ENCODE results near the gene CASK.

The CASK gene

DNA sequence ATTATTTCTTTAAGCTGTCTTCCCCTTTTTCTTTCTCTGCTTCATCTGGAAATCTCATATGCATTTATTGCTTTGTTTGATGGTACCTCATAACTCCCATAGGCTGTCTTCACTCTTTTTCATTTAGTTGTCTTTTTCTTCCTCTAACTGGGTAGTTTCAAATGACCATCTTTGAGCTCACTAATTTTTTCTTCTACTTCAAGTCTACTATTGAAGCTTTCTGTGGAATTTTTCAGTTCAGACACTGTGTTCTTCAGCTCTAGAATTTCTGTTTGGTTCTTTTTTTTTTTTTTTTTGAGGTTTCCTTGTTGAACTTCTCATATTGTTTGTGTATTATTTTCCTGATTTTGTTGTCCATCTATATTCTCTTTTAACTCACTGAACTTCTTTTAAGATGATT lies 23.0 kb downstream of the CASK start:
- no peak for DNase-seq (ENCODE audit: low read depth)
- in situ Hi-C loops (cut with HindIII; ENCODE audit: low sequenced_read_pairs): no loop called here
- TF ChIP-seq, protein P1, sequence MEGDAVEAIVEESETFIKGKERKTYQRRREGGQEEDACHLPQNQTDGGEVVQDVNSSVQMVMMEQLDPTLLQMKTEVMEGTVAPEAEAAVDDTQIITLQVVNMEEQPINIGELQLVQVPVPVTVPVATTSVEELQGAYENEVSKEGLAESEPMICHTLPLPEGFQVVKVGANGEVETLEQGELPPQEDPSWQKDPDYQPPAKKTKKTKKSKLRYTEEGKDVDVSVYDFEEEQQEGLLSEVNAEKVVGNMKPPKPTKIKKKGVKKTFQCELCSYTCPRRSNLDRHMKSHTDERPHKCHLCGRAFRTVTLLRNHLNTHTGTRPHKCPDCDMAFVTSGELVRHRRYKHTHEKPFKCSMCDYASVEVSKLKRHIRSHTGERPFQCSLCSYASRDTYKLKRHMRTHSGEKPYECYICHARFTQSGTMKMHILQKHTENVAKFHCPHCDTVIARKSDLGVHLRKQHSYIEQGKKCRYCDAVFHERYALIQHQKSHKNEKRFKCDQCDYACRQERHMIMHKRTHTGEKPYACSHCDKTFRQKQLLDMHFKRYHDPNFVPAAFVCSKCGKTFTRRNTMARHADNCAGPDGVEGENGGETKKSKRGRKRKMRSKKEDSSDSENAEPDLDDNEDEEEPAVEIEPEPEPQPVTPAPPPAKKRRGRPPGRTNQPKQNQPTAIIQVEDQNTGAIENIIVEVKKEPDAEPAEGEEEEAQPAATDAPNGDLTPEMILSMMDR (IDR thresholded peaks at IDR 0.05; ENCODE audit: low read depth, low read length, missing control alignments): no peak
- no peak overlapping the region for H3K4me3 ChIP-seq (ENCODE audit: low read depth, low read length)

DNA sequence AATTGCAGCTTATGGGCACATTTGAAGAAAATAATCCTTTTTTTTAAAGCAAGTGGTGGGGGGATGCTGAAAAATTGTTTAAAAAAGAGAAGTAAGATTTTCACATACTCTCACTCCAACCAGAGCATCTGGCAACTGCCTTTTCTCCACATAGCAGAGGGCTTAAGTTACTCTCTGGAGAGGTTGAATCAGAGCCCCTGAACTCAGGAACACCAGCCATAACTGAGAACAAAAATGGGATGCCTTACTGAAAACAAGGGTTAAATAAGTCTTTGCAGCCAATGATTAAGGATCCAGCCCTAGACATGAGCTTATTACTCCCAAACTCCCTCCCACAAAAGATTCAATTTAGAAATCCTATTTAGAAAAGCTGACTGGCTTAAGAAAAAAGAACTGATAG lies 27.5 kb downstream of the CASK start:
- in situ Hi-C loops (cut with HindIII; ENCODE audit: low sequenced_read_pairs): no loop called here
- no peak for DNase-seq (ENCODE audit: low read depth)
- TF ChIP-seq, protein P1 (IDR thresholded peaks at IDR 0.05; ENCODE audit: low read depth, low read length, missing control alignments): no peak
- H3K4me3 ChIP-seq (ENCODE audit: low read depth, low read length): no peak overlapping the region

DNA sequence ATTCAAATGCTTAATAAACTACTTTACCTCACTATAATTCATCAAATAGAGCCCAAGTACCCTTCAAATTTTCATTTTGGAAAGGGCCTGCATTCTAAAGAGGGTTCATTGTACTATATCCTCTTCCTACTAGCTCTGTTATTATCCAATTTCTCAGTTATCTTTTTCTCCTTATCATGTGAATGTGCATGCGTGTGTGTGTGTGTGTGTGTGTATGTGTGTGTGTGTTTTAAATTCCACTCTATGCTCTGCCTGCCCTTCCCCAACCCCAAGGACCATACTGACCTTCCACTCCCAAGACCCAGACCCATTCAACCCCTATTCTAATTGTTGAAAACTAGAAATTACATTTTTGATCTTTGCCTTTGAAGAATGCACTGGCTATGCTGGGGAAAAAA lies 33.3 kb downstream of the CASK start:
- in situ Hi-C loops (cut with HindIII; ENCODE audit: low sequenced_read_pairs): no loop called here
- no peak overlapping the region for H3K4me3 ChIP-seq (ENCODE audit: low read depth, low read length)
- DNase-seq (ENCODE audit: low read depth): no peak
- TF ChIP-seq, protein P1 (IDR thresholded peaks at IDR 0.05; ENCODE audit: low read depth, low read length, missing control alignments): no peak

DNA sequence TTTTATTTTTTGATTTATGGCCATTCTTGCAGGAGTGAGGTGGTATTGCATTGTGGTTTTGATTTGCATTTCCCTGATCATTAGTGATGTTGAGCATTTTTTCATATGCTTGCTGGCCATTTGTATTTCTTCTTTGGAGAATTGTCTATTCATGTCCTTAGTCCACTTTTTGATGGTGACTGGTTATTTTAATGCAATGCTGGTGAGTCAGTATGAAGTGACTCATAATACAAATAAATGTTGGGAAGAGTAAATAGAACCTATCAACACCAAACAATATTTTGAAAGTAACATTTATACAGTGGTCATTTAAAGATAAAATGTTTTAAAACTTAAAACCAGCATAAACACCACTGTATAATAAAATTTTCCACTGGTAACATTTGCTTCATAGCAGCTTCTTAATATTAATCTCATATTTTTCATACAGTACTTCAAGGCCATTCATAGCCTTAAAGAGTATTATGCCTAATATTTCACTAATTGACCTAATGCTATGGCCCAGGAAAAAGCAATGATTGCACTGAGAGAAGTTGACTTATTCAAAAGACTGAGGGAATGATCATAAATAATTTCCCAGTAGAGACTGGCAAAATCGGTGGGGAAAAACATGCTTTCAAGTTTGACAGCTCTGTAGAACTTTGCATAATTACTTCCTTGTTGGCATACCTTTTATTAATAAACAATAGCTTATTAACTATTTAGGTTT lies 33.9 kb downstream of the CASK start:
- in situ Hi-C loops (cut with HindIII; ENCODE audit: low sequenced_read_pairs): no loop called here
- TF ChIP-seq, protein P1 (IDR thresholded peaks at IDR 0.05; ENCODE audit: low read depth, low read length, missing control alignments): no peak
- H3K4me3 ChIP-seq (ENCODE audit: low read depth, low read length): no peak overlapping the region
- no peak for DNase-seq (ENCODE audit: low read depth)

DNA sequence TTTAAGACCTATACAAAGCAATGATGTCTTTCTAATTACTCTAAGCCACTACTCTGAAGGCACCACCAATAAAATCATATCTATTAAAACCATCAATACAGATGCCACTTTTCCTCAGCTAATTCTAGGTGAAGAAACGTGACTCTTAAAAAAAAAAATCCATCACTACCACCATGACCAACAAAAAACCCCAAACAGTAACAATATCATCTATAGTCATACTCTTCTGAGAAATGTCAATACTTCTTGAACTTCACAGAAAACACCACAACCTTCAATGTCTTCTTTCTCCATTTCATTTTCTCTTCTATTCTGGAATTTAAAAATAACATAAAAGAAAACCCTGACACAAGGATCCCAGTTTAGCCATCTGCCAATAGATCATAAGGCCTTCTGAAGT lies 35.7 kb downstream of the CASK start:
- in situ Hi-C loops (cut with HindIII; ENCODE audit: low sequenced_read_pairs): no loop called here
- TF ChIP-seq, protein P1 (IDR thresholded peaks at IDR 0.05; ENCODE audit: low read depth, low read length, missing control alignments): no peak
- DNase-seq (ENCODE audit: low read depth): no peak

DNA sequence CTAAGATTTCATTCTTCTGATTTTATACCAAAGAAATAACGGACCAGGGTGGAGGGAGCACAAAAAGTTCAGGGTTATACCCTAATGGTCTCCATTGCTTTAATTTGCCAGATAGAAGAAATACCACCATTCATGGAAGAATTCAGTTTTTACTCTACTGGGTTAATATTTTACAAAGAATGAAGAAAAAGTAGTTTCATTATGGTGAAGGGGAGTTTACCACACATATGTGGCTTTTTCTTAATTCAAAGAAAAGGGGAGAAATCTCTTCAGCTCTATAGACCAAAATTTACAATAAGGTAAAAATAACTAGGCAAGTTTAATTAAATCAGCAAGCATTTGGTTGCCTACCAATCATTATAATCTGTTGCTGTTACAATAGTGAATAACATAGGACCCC lies 37.6 kb downstream of the CASK start:
- DNase-seq (ENCODE audit: low read depth): no peak
- in situ Hi-C loops (cut with HindIII; ENCODE audit: low sequenced_read_pairs): no loop called here
- no peak overlapping the region for H3K4me3 ChIP-seq (ENCODE audit: low read depth, low read length)
- TF ChIP-seq, protein P1 (IDR thresholded peaks at IDR 0.05; ENCODE audit: low read depth, low read length, missing control alignments): no peak

More for the DNA sequence above, 35.7 kb downstream of the CASK start:
- no peak overlapping the region for H3K4me3 ChIP-seq (ENCODE audit: low read depth, low read length)

Measured in astrocyte of the cerebellum (primary cell).